GM18909 (cell line): ENCODE results near the gene SORCS3.

Experiments
- ATAC-seq: cut with Tn5 transposase; IDR thresholded peaks from one replicate; pipeline ENCODE4 v1.9.1; 2021; ENCODE audit warnings: mild to moderate bottlenecking; ENCODE audit not compliant: unreplicated experiment, poor library complexity

The SORCS3 gene

GRCh38 chr10:104766341-104766740 lies 125.3 kb downstream of the SORCS3 start:
- ATAC-seq, result peak; percentile 34

GRCh38 chr10:104767282-104767681 lies 126.2 kb downstream of the SORCS3 start:
- no peak for ATAC-seq

GRCh38 chr10:104767745-104768144 lies 126.7 kb downstream of the SORCS3 start:
- no peak for ATAC-seq

GRCh38 chr10:104773105-104773504 lies 132.0 kb downstream of the SORCS3 start:
- ATAC-seq, result no peak

GRCh38 chr10:104774234-104774633 lies 133.1 kb downstream of the SORCS3 start:
- no peak for ATAC-seq

GRCh38 chr10:104777086-104777799 lies 136.2 kb downstream of the SORCS3 start:
- ATAC-seq, result no peak

- no peak for ATAC-seq
These were observed 137.3 kb downstream of the SORCS3 start for GRCh38 chr10:104778371-104778770.

- ATAC-seq, result no peak
These were observed 138.6 kb downstream of the SORCS3 start for GRCh38 chr10:104779701-104780100.

GRCh38 chr10:104780165-104780564 lies 139.1 kb downstream of the SORCS3 start:
- ATAC-seq, result no peak

- no peak for ATAC-seq
These were observed 140.0 kb downstream of the SORCS3 start for GRCh38 chr10:104780946-104781595.

- ATAC-seq, result no peak
These were observed 143.4 kb downstream of the SORCS3 start for GRCh38 chr10:104784452-104784851.

GRCh38 chr10:104791471-104791870 lies 150.4 kb downstream of the SORCS3 start:
- no peak for ATAC-seq

GRCh38 chr10:104795411-104795810 lies 154.3 kb downstream of the SORCS3 start:
- no peak for ATAC-seq

GRCh38 chr10:104796823-104797222 lies 155.7 kb downstream of the SORCS3 start:
- no peak for ATAC-seq

GRCh38 chr10:104802941-104803340 lies 161.9 kb downstream of the SORCS3 start:
- no peak for ATAC-seq

GRCh38 chr10:104804880-104805279 lies 163.8 kb downstream of the SORCS3 start:
- ATAC-seq, result no peak

- no peak for ATAC-seq
These were observed 165.7 kb downstream of the SORCS3 start for GRCh38 chr10:104806801-104807200.

GRCh38 chr10:104807581-104808310 lies 166.7 kb downstream of the SORCS3 start:
- no peak for ATAC-seq

- ATAC-seq, result peak; percentile 84
These were observed 168.4 kb downstream of the SORCS3 start for GRCh38 chr10:104809288-104810090.

GRCh38 chr10:104811166-104811565 lies 170.1 kb downstream of the SORCS3 start:
- no peak for ATAC-seq
